ENCODE measurements around the gene PM20D2.

Gene PM20D2

DNA sequence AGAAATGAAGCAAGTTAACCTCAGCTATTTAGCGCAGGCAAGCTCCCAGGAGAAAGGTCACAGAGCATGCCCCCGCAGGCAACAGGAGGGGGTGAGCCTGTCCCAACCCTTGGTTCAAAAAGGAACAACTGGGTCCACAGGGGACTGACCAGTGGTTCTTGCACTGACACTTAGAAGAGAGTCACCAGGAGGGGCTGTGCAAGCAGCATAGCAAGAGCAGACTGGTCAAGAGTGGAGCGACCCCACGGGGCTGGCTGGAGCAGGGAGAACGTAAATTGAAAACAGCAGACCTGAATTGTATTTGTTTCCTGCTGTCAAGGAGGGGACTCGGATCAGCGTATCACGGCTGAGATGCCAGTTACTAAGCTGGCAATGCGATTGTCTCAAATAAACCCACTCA is 38.5 kb downstream of the PM20D2 start:
- no peak overlapping the region for H3K27ac ChIP-seq (replicated peaks)
- H3K27me3 ChIP-seq (ENCODE audit: insufficient read depth, poor library complexity, severe bottlenecking), result no peaks in the 10 kb centered on the region
- TF ChIP-seq, protein P1, sequence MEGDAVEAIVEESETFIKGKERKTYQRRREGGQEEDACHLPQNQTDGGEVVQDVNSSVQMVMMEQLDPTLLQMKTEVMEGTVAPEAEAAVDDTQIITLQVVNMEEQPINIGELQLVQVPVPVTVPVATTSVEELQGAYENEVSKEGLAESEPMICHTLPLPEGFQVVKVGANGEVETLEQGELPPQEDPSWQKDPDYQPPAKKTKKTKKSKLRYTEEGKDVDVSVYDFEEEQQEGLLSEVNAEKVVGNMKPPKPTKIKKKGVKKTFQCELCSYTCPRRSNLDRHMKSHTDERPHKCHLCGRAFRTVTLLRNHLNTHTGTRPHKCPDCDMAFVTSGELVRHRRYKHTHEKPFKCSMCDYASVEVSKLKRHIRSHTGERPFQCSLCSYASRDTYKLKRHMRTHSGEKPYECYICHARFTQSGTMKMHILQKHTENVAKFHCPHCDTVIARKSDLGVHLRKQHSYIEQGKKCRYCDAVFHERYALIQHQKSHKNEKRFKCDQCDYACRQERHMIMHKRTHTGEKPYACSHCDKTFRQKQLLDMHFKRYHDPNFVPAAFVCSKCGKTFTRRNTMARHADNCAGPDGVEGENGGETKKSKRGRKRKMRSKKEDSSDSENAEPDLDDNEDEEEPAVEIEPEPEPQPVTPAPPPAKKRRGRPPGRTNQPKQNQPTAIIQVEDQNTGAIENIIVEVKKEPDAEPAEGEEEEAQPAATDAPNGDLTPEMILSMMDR (IDR thresholded peaks at IDR 0.05; ENCODE audit: insufficient read depth, low read length), result no peak
- TF ChIP-seq, protein P2, sequence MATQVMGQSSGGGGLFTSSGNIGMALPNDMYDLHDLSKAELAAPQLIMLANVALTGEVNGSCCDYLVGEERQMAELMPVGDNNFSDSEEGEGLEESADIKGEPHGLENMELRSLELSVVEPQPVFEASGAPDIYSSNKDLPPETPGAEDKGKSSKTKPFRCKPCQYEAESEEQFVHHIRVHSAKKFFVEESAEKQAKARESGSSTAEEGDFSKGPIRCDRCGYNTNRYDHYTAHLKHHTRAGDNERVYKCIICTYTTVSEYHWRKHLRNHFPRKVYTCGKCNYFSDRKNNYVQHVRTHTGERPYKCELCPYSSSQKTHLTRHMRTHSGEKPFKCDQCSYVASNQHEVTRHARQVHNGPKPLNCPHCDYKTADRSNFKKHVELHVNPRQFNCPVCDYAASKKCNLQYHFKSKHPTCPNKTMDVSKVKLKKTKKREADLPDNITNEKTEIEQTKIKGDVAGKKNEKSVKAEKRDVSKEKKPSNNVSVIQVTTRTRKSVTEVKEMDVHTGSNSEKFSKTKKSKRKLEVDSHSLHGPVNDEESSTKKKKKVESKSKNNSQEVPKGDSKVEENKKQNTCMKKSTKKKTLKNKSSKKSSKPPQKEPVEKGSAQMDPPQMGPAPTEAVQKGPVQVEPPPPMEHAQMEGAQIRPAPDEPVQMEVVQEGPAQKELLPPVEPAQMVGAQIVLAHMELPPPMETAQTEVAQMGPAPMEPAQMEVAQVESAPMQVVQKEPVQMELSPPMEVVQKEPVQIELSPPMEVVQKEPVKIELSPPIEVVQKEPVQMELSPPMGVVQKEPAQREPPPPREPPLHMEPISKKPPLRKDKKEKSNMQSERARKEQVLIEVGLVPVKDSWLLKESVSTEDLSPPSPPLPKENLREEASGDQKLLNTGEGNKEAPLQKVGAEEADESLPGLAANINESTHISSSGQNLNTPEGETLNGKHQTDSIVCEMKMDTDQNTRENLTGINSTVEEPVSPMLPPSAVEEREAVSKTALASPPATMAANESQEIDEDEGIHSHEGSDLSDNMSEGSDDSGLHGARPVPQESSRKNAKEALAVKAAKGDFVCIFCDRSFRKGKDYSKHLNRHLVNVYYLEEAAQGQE (IDR thresholded peaks at IDR 0.05; ENCODE audit: insufficient replicate concordance, low read depth), result no peak
- TF ChIP-seq GABPA (IDR thresholded peaks at IDR 0.05; ENCODE audit: low read depth) (no peak), SPI1 (IDR thresholded peaks at IDR 0.05; ENCODE audit: borderline replicate concordance, low read depth) (no peak), POLR2AphosphoS5 (IDR thresholded peaks at IDR 0.05; ENCODE audit: low read depth) (no peak)
- no peak for DNase-seq (ENCODE audit: low read depth in 1 of 2, low spot score in 1 of 2)
- no peak overlapping the region for H3K4me3 ChIP-seq (replicated peaks; ENCODE audit: insufficient read depth, low read length)

DNA sequence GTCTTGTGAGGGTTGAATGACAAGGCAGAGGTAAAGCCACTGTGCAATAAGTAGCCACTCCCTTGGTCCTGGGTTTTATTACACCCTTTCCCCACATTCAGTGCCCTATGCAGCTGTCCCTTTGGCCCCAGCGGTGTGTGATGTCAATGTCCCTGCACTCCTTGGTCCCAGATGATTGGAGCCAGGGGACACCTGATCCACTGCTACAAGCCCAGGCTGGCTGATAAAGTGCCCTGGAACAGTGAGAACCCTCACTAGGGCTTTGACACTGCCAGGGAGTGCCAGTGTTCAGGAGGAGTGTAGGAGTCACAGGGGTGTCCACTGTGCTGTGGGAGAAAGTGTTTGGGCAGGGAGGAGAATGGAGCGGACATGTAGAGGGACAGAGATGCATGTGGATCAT is 40.9 kb downstream of the PM20D2 start:
- no peak for DNase-seq (ENCODE audit: low read depth in 1 of 2, low spot score in 1 of 2)
- TF ChIP-seq SPI1 (IDR thresholded peaks at IDR 0.05; ENCODE audit: borderline replicate concordance, low read depth), result no peak
- TF ChIP-seq, protein P1 (IDR thresholded peaks at IDR 0.05; ENCODE audit: insufficient read depth, low read length), result no peak
- no peak for TF ChIP-seq GABPA (IDR thresholded peaks at IDR 0.05; ENCODE audit: low read depth)
- TF ChIP-seq, protein P2 (IDR thresholded peaks at IDR 0.05; ENCODE audit: insufficient replicate concordance, low read depth), result no peak
- TF ChIP-seq POLR2AphosphoS5 (IDR thresholded peaks at IDR 0.05; ENCODE audit: low read depth), result no peak
- Histone ChIP-seq H3K27me3 (ENCODE audit: insufficient read depth, poor library complexity, severe bottlenecking) (no peaks in the 10 kb centered on the region), H3K4me3 (replicated peaks; ENCODE audit: insufficient read depth, low read length) (no peak overlapping the region), H3K27ac (replicated peaks) (no peak overlapping the region)

DNA sequence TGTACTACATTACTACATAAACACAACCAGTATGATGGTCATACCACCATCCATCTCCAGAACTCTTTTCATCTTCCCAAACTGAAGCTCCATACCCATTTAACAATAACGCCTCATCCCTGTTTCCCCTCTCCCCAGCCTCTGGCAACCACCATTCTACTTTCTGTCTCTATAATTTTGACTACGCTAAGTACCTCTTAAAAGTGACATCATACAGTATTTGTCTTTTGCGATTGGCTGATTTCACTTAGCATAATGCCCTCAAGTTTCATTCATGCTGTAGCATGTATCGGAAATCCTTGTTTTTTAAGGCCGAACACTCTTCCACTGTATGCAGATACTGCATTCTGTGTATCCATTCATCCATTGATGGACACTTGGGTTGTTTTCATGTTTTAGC is 41.6 kb downstream of the PM20D2 start:
- no peaks in the 10 kb centered on the region for H3K27me3 ChIP-seq (ENCODE audit: insufficient read depth, poor library complexity, severe bottlenecking)
- H3K4me3 ChIP-seq (replicated peaks; ENCODE audit: insufficient read depth, low read length), result no peak overlapping the region
- TF ChIP-seq GABPA (IDR thresholded peaks at IDR 0.05; ENCODE audit: low read depth) (no peak), POLR2AphosphoS5 (IDR thresholded peaks at IDR 0.05; ENCODE audit: low read depth) (no peak), SPI1 (IDR thresholded peaks at IDR 0.05; ENCODE audit: borderline replicate concordance, low read depth) (no peak)
- TF ChIP-seq, protein P1 (IDR thresholded peaks at IDR 0.05; ENCODE audit: insufficient read depth, low read length), result no peak
- TF ChIP-seq, protein P2 (IDR thresholded peaks at IDR 0.05; ENCODE audit: insufficient replicate concordance, low read depth), result no peak
- no peak for DNase-seq (ENCODE audit: low read depth in 1 of 2, low spot score in 1 of 2)
- no peak overlapping the region for H3K27ac ChIP-seq (replicated peaks)
